Measurements from ENCODE around the gene FLT3.

Gene FLT3

GRCh38 chr13:28129911-28130693, 29.7 kb upstream of the FLT3 start (continued):
- TF ChIP-seq ZNF707 (tag by site-specific recombination; IDR thresholded peaks at IDR 0.05) (no peak), ZNF423 (tag by site-specific recombination; IDR thresholded peaks at IDR 0.05) (no peak), ZNF311 (tag by site-specific recombination; IDR thresholded peaks at IDR 0.05; ENCODE audit: borderline replicate concordance) (no peak)

- no peaks in the 10 kb centered on the region for H3K9me3 ChIP-seq (ENCODE audit: control insufficient read depth, insufficient read depth, low read depth, low read length)
- H3K27ac ChIP-seq (ENCODE audit: extremely low read depth, low read depth, low read length): no peak overlapping the region
- no peak overlapping the region for H3K4me3 ChIP-seq (ENCODE audit: low read depth, low read length)
- ChIA-PET CTCF (no interaction called here), POLR2A (interaction anchor here (0.6 kb wide), 1 partner anchor 509 kb away, joined by 3 read pairs; no protein-coding TSS in a partner anchor)
- no peaks in the 10 kb centered on the region for H3K36me3 ChIP-seq (ENCODE audit: control insufficient read depth in 2 of 2, insufficient read depth in 1 of 2, low read length in 2 of 2)
- TF ChIP-seq, protein P1, sequence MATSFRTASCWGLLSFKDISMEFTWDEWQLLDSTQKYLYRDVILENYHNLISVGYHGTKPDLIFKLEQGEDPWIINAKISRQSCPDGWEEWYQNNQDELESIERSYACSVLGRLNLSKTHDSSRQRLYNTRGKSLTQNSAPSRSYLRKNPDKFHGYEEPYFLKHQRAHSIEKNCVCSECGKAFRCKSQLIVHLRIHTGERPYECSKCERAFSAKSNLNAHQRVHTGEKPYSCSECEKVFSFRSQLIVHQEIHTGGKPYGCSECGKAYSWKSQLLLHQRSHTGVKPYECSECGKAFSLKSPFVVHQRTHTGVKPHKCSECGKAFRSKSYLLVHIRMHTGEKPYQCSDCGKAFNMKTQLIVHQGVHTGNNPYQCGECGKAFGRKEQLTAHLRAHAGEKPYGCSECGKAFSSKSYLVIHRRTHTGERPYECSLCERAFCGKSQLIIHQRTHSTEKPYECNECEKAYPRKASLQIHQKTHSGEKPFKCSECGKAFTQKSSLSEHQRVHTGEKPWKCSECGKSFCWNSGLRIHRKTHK (tag by site-specific recombination; IDR thresholded peaks at IDR 0.05): no peak
- TF ChIP-seq ZIC2 (tag by site-specific recombination; IDR thresholded peaks at IDR 0.05) (no peak), KLF9 (tag by site-specific recombination; IDR thresholded peaks at IDR 0.05; ENCODE audit: low read depth) (no peak), GLI2 (tag by site-specific recombination; IDR thresholded peaks at IDR 0.05; ENCODE audit: borderline replicate concordance, low read depth) (no peak), ZNF10 (tag by site-specific recombination; IDR thresholded peaks at IDR 0.05) (no peak)
- H3K4me1 ChIP-seq (ENCODE audit: control insufficient read depth, insufficient read depth, low read length): no peaks in the 10 kb centered on the region
Measured at GRCh38 chr13:28128926-28129325, 28.6 kb upstream of the FLT3 start.

DNA sequence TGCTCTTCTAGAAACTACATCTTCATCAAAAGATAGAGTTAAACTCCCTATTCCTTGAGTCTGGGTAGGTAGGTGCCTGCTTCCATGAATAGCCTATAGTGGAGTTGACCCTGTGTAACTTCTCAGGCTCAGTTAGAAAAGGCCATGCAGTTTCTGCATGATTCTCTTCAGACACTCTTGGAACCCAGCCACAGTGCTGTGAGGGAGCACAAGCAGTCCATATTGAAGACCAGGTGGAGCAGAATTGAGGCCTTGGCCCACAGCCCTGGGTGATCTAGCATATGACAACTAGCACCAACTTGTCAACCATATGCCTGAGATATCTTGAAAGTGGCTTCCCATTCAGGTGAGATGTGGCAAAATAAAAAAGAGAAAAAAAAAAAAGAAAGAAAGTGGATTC, 27.7 kb upstream of the FLT3 start:
- Histone ChIP-seq H3K4me1 (ENCODE audit: control insufficient read depth, insufficient read depth, low read length) (no peaks in the 10 kb centered on the region), H3K9me3 (ENCODE audit: control insufficient read depth, insufficient read depth, low read depth, low read length) (no peaks in the 10 kb centered on the region), H3K36me3 (ENCODE audit: control insufficient read depth in 2 of 2, insufficient read depth in 1 of 2, low read length in 2 of 2) (no peaks in the 10 kb centered on the region), H3K27ac (ENCODE audit: extremely low read depth, low read depth, low read length) (no peak overlapping the region), H3K4me3 (ENCODE audit: low read depth, low read length) (no peak overlapping the region)
- CTCF ChIA-PET: no interaction called here
- POLR2A ChIA-PET: no interaction called here
- TF ChIP-seq REST (tag by site-specific recombination; IDR thresholded peaks at IDR 0.05) (no peak), BCL11B (tag by site-specific recombination; IDR thresholded peaks at IDR 0.05; ENCODE audit: low read depth) (no peak), ZNF433 (tag by site-specific recombination; IDR thresholded peaks at IDR 0.05; ENCODE audit: low read depth) (no peak), ZNF571 (tag by site-specific recombination; IDR thresholded peaks at IDR 0.05) (no peak), KLF16 (tag by site-specific recombination; IDR thresholded peaks at IDR 0.05) (no peak), KLF9 (tag by site-specific recombination; IDR thresholded peaks at IDR 0.05; ENCODE audit: low read depth) (no peak), YY2 (tag by site-specific recombination; IDR thresholded peaks at IDR 0.05) (no peak), ZBTB49 (tag by site-specific recombination; IDR thresholded peaks at IDR 0.05; ENCODE audit: low read depth) (no peak), ZSCAN16 (tag by site-specific recombination; IDR thresholded peaks at IDR 0.05) (no peak), PRDM1 (tag by site-specific recombination; IDR thresholded peaks at IDR 0.05) (no peak), ZNF677 (tag by site-specific recombination; IDR thresholded peaks at IDR 0.05) (no peak), ZSCAN30 (tag by site-specific recombination; IDR thresholded peaks at IDR 0.05) (no peak), ZNF76 (tag by site-specific recombination; IDR thresholded peaks at IDR 0.05; ENCODE audit: borderline replicate concordance, low read depth) (no peak), TCF7L2 (IDR thresholded peaks at IDR 0.05; ENCODE audit: borderline replicate concordance, low read depth, low read length) (no peak)
- TF ChIP-seq, protein P2, sequence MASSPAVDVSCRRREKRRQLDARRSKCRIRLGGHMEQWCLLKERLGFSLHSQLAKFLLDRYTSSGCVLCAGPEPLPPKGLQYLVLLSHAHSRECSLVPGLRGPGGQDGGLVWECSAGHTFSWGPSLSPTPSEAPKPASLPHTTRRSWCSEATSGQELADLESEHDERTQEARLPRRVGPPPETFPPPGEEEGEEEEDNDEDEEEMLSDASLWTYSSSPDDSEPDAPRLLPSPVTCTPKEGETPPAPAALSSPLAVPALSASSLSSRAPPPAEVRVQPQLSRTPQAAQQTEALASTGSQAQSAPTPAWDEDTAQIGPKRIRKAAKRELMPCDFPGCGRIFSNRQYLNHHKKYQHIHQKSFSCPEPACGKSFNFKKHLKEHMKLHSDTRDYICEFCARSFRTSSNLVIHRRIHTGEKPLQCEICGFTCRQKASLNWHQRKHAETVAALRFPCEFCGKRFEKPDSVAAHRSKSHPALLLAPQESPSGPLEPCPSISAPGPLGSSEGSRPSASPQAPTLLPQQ (tag by site-specific recombination; IDR thresholded peaks at IDR 0.05): no peak
